ENCODE measurements around the gene USP2. TPM values are rescaled to one million over a fixed set of nuclear protein-coding genes. Genes with fewer than 3 reads are reported as not detected.

The USP2 gene
- polyA plus RNA-seq, 1 experiment: 0.27 TPM

DNA sequence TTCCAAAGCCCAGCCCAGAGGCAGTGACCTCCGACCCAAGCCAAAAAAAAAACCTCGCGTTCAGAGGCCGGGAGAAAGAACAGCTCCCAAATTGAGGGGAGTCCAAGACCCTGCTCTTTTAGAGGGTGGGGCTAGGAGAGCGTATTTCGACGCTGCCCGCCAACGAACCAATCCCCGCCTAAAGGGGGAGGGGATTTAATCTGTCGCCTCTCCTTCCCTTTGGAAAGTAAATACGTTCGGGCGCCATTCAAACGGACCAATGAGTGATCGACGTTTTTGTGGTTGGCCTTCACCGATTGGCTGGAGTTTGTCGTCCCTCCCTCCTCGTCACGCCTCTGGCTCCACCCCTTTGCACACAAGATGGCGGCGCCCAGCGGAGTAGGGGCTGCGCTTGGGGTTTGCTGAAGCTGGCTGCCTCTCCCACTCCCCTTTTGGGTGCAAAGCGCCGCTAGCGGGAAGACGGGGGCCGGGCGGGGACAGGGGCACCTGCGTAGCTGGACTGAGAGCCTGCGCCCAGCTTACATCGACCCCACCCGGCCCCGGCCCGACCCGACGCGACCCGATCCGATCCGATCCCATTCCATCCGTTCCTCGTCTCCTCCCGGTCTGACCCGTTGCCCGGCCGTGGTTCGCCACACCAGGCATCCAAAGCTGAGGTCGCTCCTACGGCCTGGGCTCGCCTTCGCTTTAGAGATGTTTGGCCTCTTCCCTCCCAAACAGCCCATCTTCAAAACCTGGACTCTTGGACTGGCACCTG lies 47.1 kb downstream of the USP2 start, which contains the start of gene RNF26:
Gene RNF26 (plus strand): TSS at position 354 of the 757 bp plus-strand sequence. CDS start 596 bp downstream, outside the sequence.
- H3K27me3 ChIP-seq (ENCODE audit: control insufficient read depth, insufficient read depth, low read length): no peaks in the 10 kb centered on the region
- peak; percentile 86 for DNase-seq (ENCODE audit: low read depth)
- no peak for TF ChIP-seq CTCF (IDR thresholded peaks at IDR 0.05; ENCODE audit: insufficient read depth, low read depth, low read length)
- no peaks in the 10 kb centered on the region; the same call in 1 of the 2 replicates for H3K36me3 ChIP-seq (ENCODE audit: control insufficient read depth, insufficient read depth, low read length)
- POLR2A ChIA-PET: no interaction called here
- CTCF ChIA-PET: interaction anchor here (1.3 to 3.7 kb wide), 3 partner anchors 12 to 141 kb away, joined by 4 to 37 read pairs (median 4); no protein-coding TSS in a partner anchor
- H3K4me3 ChIP-seq (ENCODE audit: low read depth, low read length): peak within 1 kb of the TSS; percentile 78

DNA sequence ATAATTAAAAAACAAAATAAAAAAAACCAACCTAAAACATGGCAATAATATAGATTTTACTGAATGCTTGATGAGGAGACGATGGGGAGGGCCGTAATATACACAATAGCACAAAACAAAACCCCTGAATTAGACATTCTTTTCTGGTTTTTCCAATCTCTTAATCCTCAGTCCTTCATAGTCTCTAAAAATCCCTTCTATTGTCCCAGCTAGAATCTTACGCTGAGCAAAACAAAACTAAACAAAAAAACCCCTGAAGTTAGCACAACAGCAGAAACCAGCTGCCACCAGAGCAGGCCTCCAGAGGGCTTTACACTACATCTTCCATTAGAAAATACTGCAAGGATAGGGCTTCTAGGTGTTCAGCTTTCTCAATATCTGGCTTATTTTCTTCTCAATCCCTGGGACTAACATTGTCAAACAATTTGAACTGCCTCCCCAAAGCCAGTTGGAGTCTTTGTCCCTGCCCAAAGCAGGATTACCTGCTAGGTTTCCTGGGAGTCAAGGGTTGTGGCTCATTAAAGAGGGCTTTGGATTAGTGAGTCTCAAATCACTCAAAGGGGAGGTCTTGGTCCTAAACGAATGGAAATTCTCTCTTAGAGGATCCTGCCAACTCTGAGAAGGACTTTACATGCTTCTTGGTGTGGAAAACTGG lies 49.3 kb downstream of the USP2 start:
- TF ChIP-seq CTCF (IDR thresholded peaks at IDR 0.05; ENCODE audit: insufficient read depth, low read depth, low read length): no peak

DNA sequence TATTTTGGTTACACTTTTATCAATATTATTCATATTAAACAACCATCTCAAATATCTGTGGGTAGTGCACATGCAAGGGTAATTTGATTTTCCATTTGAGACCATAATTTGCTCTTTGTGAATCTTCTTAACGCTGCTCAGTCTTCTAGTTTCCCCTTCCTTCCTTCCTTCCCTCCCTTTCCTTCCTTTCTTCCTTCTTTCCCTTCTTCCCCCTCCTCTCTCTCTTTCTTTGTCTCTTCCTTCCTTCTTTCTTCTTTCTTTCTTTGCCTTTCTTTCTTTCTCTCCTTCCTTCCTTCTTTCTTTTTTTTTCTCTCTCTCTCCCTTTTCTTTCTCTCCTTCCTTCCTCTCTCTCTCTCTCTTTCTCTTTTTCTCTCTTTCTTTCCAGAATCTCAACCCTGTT lies 51.3 kb downstream of the USP2 start:
- TF ChIP-seq CTCF (IDR thresholded peaks at IDR 0.05; ENCODE audit: insufficient read depth, low read depth, low read length): no peak
- ChIA-PET POLR2A (no interaction called here), CTCF (interaction anchor here (1.1 kb wide), 1 partner anchor 9 kb away, joined by 3 read pairs; no protein-coding TSS in a partner anchor)
- Histone ChIP-seq H3K4me3 (ENCODE audit: low read depth, low read length) (no peak overlapping the region), H3K36me3 (ENCODE audit: control insufficient read depth, insufficient read depth, low read length) (no peaks in the 10 kb centered on the region), H3K27me3 (ENCODE audit: control insufficient read depth, insufficient read depth, low read length) (no peaks in the 10 kb centered on the region)
- DNase-seq (ENCODE audit: low read depth): no peak

More for the DNA sequence above, 49.3 kb downstream of the USP2 start:
- Histone ChIP-seq H3K36me3 (ENCODE audit: control insufficient read depth, insufficient read depth, low read length) (no peaks in the 10 kb centered on the region; the same call in 1 of the 2 replicates), H3K27me3 (ENCODE audit: control insufficient read depth, insufficient read depth, low read length) (no peaks in the 10 kb centered on the region), H3K4me3 (ENCODE audit: low read depth, low read length) (no peak overlapping the region)
- POLR2A ChIA-PET: no interaction called here
- CTCF ChIA-PET: interaction anchor here (1.0 to 3.7 kb wide), 2 partner anchors 10 to 24 kb away, joined by 4 to 37 read pairs; no protein-coding TSS in a partner anchor
- DNase-seq (ENCODE audit: low read depth): no peak

- no peak overlapping the region for H3K4me3 ChIP-seq (ENCODE audit: low read depth, low read length)
- no peaks in the 10 kb centered on the region for H3K27me3 ChIP-seq (ENCODE audit: control insufficient read depth, insufficient read depth, low read length)
- no peak for DNase-seq (ENCODE audit: low read depth)
- no peaks in the 10 kb centered on the region for H3K36me3 ChIP-seq (ENCODE audit: control insufficient read depth, insufficient read depth, low read length)
- no peak for TF ChIP-seq CTCF (IDR thresholded peaks at IDR 0.05; ENCODE audit: insufficient read depth, low read depth, low read length)
- ChIA-PET POLR2A (no interaction called here), CTCF (interaction anchor here (1.2 kb wide), 1 partner anchor 44 kb away, joined by 3 read pairs; no protein-coding TSS in a partner anchor)
Measured at GRCh38 chr11:119329320-119329719, 52.2 kb downstream of the USP2 start.

GRCh38 chr11:119324189-119324588 lies 57.3 kb downstream of the USP2 start:
- H3K36me3 ChIP-seq (ENCODE audit: control insufficient read depth, insufficient read depth, low read length): no peaks in the 10 kb centered on the region
- no peak overlapping the region for H3K4me3 ChIP-seq (ENCODE audit: low read depth, low read length)
- TF ChIP-seq CTCF (IDR thresholded peaks at IDR 0.05; ENCODE audit: insufficient read depth, low read depth, low read length): no peak
- DNase-seq (ENCODE audit: low read depth): no peak
- ChIA-PET CTCF (interaction anchor here (0.6 to 8.7 kb wide), 33 partner anchors 9 to 871 kb away, joined by 3 to 146 read pairs (median 4); partner anchors contain the start of genes C1QTNF5, CBL, DPAGT1 and HINFP), POLR2A (no interaction called here)
- H3K27me3 ChIP-seq (ENCODE audit: control insufficient read depth, insufficient read depth, low read length): no peaks in the 10 kb centered on the region

Data from BJ (cell line).